Spleen (tissue), 7 donors: ENCODE results near the gene MED29.

Source experiments
- POLR2A ChIP-seq, 3 donors: fragments of 450-650 bp; IDR thresholded peaks; one replicate each; pipeline ENCODE4 v1.5.1; 2017; ENCODE audit warnings: antibody characterized with exemption in 3 of 3, mild to moderate bottlenecking in 1 of 3
- POLR2AphosphoS5 ChIP-seq, 3 donors: sonication (generic); formaldehyde crosslinking; IDR thresholded peaks; one replicate each; pipeline ENCODE4 v1.5.1; 2017; ENCODE audit warnings: antibody characterized with exemption in 3 of 3
- TF ChIP-seq, protein P1 (sequence below), 11 experiments: fragments of 200-600 bp in 7 of 11; fragments of 450-650 bp in 4 of 11; sonication (generic) in 4 of 11; IDR thresholded peaks in 8 of 11; conservative IDR thresholded peaks in 3 of 11; 1 replicate in 7 of 11; 2 replicates in 4 of 11; pipeline versions ENCODE4 v1.4.0 to v1.8.0; 2016 to 2021; ENCODE audit warnings: antibody characterized with exemption in 11 of 11, inconsistent platforms in 4 of 11, mild to moderate bottlenecking in 1 of 11
- donor health status: DM: no; HTN: no; CAD: no; lungs with moderate emphysema.
- donor health status: DM: no; HTN: no; CAD: no.
- donor health status: DM: no; HTN: no; CAD: no.

GRCh38 chr19:39356073-39356472 is 35.1 kb upstream of the MED29 start:
- TF ChIP-seq, protein P1, sequence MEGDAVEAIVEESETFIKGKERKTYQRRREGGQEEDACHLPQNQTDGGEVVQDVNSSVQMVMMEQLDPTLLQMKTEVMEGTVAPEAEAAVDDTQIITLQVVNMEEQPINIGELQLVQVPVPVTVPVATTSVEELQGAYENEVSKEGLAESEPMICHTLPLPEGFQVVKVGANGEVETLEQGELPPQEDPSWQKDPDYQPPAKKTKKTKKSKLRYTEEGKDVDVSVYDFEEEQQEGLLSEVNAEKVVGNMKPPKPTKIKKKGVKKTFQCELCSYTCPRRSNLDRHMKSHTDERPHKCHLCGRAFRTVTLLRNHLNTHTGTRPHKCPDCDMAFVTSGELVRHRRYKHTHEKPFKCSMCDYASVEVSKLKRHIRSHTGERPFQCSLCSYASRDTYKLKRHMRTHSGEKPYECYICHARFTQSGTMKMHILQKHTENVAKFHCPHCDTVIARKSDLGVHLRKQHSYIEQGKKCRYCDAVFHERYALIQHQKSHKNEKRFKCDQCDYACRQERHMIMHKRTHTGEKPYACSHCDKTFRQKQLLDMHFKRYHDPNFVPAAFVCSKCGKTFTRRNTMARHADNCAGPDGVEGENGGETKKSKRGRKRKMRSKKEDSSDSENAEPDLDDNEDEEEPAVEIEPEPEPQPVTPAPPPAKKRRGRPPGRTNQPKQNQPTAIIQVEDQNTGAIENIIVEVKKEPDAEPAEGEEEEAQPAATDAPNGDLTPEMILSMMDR (IDR thresholded peaks at IDR 0.05 in 8 of 11, conservative IDR thresholded peaks at IDR 0.05 in 3 of 11) = no peak
- TF ChIP-seq POLR2AphosphoS5 (IDR thresholded peaks at IDR 0.05) (no peak), POLR2A (IDR thresholded peaks at IDR 0.05) (no peak)
